NCI-H1048 (cell line): Measurements from ENCODE around the gene ZCCHC8.

Source experiments
- DNase-seq: peaks from one replicate; lab custom pipeline; 2025; lab: John Stamatoyannopoulos, UW

Gene ZCCHC8

GRCh38 chr12:122423258-122424165, 77.2 kb downstream of the ZCCHC8 start:
- DNase-seq: no peak

- DNase-seq: no peak
Observed at GRCh38 chr12:122422730-122423257, 77.9 kb downstream of the ZCCHC8 start.

- DNase-seq: no peak
Observed at GRCh38 chr12:122421821-122422729, 78.7 kb downstream of the ZCCHC8 start, which contains the start of gene CLIP1. CLIP1 (minus strand) TSS chr12:122422669; CDS start chr12:122380452, 42,217 bp downstream.
